ENCODE measurements around the gene PHACTR3.

Gene PHACTR3

GRCh38 chr20:59805786-59806577 lies 201.6 kb downstream of the PHACTR3 start:
- DNase-seq = no peak

GRCh38 chr20:59806578-59806975 lies 202.2 kb downstream of the PHACTR3 start:
- DNase-seq = no peak

GRCh38 chr20:59807909-59808728 lies 203.8 kb downstream of the PHACTR3 start:
- no peak for DNase-seq

GRCh38 chr20:59808729-59809381 lies 204.5 kb downstream of the PHACTR3 start:
- no peak for DNase-seq

GRCh38 chr20:59809630-59810448 lies 205.5 kb downstream of the PHACTR3 start:
- no peak for DNase-seq

- DNase-seq = no peak
Observed at GRCh38 chr20:59810449-59811187, 206.3 kb downstream of the PHACTR3 start.

- DNase-seq = no peak
Observed at GRCh38 chr20:59811681-59812171, 207.4 kb downstream of the PHACTR3 start.

GRCh38 chr20:59812286-59813125 lies 208.2 kb downstream of the PHACTR3 start:
- DNase-seq = no peak

- DNase-seq = no peak
Observed at GRCh38 chr20:59813126-59813947, 209.0 kb downstream of the PHACTR3 start.

- DNase-seq = no peak
Observed at GRCh38 chr20:59813948-59814839, 209.9 kb downstream of the PHACTR3 start.

GRCh38 chr20:59814840-59815340 lies 210.6 kb downstream of the PHACTR3 start:
- no peak for DNase-seq

- no peak for DNase-seq
Observed at GRCh38 chr20:59816146-59816738, 211.9 kb downstream of the PHACTR3 start.

- no peak for DNase-seq
Observed at GRCh38 chr20:59817406-59817805, 213.1 kb downstream of the PHACTR3 start.

GRCh38 chr20:59817846-59818615 lies 213.7 kb downstream of the PHACTR3 start:
- no peak for DNase-seq

GRCh38 chr20:59818911-59819310 lies 214.6 kb downstream of the PHACTR3 start:
- no peak for DNase-seq

GRCh38 chr20:59819496-59820203 lies 215.3 kb downstream of the PHACTR3 start:
- DNase-seq = no peak
